Measurements from ENCODE around the gene COG2.
"Not testable (repeated sequence)": the region's sequence is repeated elsewhere in the genome, so short reads cannot be mapped to it uniquely, and the experiment has no call there.

The COG2 gene

GRCh38 chr1:230626232-230626631, 16.0 kb upstream of the COG2 start:
- DNase-seq (ENCODE audit: low spot score), result no peak

- no peak for DNase-seq (ENCODE audit: low spot score)
Measured at GRCh38 chr1:230627767-230628166, 14.5 kb upstream of the COG2 start.

GRCh38 chr1:230629511-230629910, 12.8 kb upstream of the COG2 start:
- DNase-seq (ENCODE audit: low spot score), result no peak

GRCh38 chr1:230631477-230631876, 10.8 kb upstream of the COG2 start:
- no peak for DNase-seq (ENCODE audit: low spot score)

GRCh38 chr1:230632273-230632873, 9.9 kb upstream of the COG2 start:
- DNase-seq (ENCODE audit: low spot score), result peak; percentile 29

GRCh38 chr1:230633469-230633868, 8.8 kb upstream of the COG2 start:
- DNase-seq (ENCODE audit: low spot score), result no peak

- no peak for DNase-seq (ENCODE audit: low spot score)
Measured at GRCh38 chr1:230634384-230634783, 7.9 kb upstream of the COG2 start.

- DNase-seq (ENCODE audit: low spot score), result no peak
Measured at GRCh38 chr1:230636575-230637148, 5.6 kb upstream of the COG2 start.

- no peak for DNase-seq (ENCODE audit: low spot score)
Measured at GRCh38 chr1:230639714-230640209, 2.5 kb upstream of the COG2 start.

- DNase-seq (ENCODE audit: low spot score), result no peak
Measured at GRCh38 chr1:230641346-230641745, 935 bp upstream of the COG2 start.

- no peak for DNase-seq (ENCODE audit: low spot score)
Measured at GRCh38 chr1:230641900-230642262, 400 bp upstream of the COG2 start.

GRCh38 chr1:230643908-230644307, 1.6 kb downstream of the COG2 start:
- no peak for DNase-seq (ENCODE audit: low spot score)

- no peak for DNase-seq (ENCODE audit: low spot score)
Measured at GRCh38 chr1:230646710-230647302, 4.5 kb downstream of the COG2 start.

GRCh38 chr1:230647321-230647720, 5.0 kb downstream of the COG2 start:
- DNase-seq (ENCODE audit: low spot score), result no peak

GRCh38 chr1:230648114-230648513, 5.8 kb downstream of the COG2 start:
- no peak for DNase-seq (ENCODE audit: low spot score)

GRCh38 chr1:230650300-230650699, 8.0 kb downstream of the COG2 start:
- no peak for DNase-seq (ENCODE audit: low spot score)

GRCh38 chr1:230651235-230651634, 9.0 kb downstream of the COG2 start:
- no peak for DNase-seq (ENCODE audit: low spot score)

GRCh38 chr1:230656719-230657118, 14.4 kb downstream of the COG2 start:
- not testable (repeated sequence) for DNase-seq (ENCODE audit: low spot score)

- not testable (repeated sequence) for DNase-seq (ENCODE audit: low spot score)
Measured at GRCh38 chr1:230658103-230658502, 15.8 kb downstream of the COG2 start.

GRCh38 chr1:230658691-230659090, 16.4 kb downstream of the COG2 start:
- no peak for DNase-seq (ENCODE audit: low spot score)

GRCh38 chr1:230661976-230662375, 19.7 kb downstream of the COG2 start:
- no peak for DNase-seq (ENCODE audit: low spot score)

- DNase-seq (ENCODE audit: low spot score), result no peak
Measured at GRCh38 chr1:230668227-230668626, 25.9 kb downstream of the COG2 start.

- no peak for DNase-seq (ENCODE audit: low spot score)
Measured at GRCh38 chr1:230669543-230669942, 27.3 kb downstream of the COG2 start.

- DNase-seq (ENCODE audit: low spot score), result no peak
Measured at GRCh38 chr1:230674581-230674980, 32.3 kb downstream of the COG2 start.

All from hematopoietic multipotent progenitor cell treated with erythropoietin and hydrocortisone succinate and interleukin-3 and kit ligand, for 17 days (in vitro differentiated cells).